ENCODE results near the gene ZNF610.

- TF ChIP-seq CTCF (IDR thresholded peaks at IDR 0.05) (no peak), REST (IDR thresholded peaks at IDR 0.05; ENCODE audit: insufficient read depth in 1 of 2, low read depth in 2 of 2, low read length in 1 of 2) (no peak), TCF7L2 (IDR thresholded peaks at IDR 0.05; ENCODE audit: low read depth, low read length) (no peak), POLR2AphosphoS5 (IDR thresholded peaks at IDR 0.05; ENCODE audit: low read depth, low read length) (no peak), SIN3A (IDR thresholded peaks at IDR 0.05; ENCODE audit: borderline replicate concordance, insufficient read depth, low read depth, low read length) (no peak)
Measured at GRCh38 chr19:52297601-52298364, 38.3 kb upstream of the ZNF610 start.

Data from Panc1 (cell line).